ENCODE results near the gene ZWINT.

Gene ZWINT

DNA sequence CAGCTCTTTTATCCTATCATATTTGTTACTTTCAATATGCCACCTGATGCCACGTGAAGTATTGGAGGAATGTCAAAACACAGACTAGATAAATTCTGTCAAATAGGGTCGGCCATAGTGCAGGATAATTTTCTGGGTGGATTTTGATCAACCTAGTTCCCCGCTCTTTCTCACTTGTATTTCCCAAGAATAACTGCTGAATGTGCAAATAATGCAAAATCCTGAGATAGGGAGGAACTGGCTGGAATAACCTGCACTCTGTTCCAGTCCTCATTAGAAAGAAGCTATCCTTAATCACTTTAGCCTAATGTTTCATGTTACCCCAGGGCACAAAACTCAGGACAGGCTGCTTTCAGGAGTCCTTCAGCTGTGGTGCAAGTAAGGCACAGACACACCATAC lies 33.9 kb downstream of the ZWINT start:
- POLR2A ChIA-PET, result no interaction called here
- TF ChIP-seq, protein P1, sequence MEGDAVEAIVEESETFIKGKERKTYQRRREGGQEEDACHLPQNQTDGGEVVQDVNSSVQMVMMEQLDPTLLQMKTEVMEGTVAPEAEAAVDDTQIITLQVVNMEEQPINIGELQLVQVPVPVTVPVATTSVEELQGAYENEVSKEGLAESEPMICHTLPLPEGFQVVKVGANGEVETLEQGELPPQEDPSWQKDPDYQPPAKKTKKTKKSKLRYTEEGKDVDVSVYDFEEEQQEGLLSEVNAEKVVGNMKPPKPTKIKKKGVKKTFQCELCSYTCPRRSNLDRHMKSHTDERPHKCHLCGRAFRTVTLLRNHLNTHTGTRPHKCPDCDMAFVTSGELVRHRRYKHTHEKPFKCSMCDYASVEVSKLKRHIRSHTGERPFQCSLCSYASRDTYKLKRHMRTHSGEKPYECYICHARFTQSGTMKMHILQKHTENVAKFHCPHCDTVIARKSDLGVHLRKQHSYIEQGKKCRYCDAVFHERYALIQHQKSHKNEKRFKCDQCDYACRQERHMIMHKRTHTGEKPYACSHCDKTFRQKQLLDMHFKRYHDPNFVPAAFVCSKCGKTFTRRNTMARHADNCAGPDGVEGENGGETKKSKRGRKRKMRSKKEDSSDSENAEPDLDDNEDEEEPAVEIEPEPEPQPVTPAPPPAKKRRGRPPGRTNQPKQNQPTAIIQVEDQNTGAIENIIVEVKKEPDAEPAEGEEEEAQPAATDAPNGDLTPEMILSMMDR (IDR thresholded peaks at IDR 0.05; ENCODE audit: control extremely low read depth, extremely low read depth, low read depth, missing control alignments), result no peak
- no peak for DNase-seq (ENCODE audit: extremely low spot score)
- CTCF ChIA-PET, result interaction anchor here (2.2 kb wide), 1 partner anchor 10 kb away, joined by 6 read pairs; no protein-coding TSS in a partner anchor

DNA sequence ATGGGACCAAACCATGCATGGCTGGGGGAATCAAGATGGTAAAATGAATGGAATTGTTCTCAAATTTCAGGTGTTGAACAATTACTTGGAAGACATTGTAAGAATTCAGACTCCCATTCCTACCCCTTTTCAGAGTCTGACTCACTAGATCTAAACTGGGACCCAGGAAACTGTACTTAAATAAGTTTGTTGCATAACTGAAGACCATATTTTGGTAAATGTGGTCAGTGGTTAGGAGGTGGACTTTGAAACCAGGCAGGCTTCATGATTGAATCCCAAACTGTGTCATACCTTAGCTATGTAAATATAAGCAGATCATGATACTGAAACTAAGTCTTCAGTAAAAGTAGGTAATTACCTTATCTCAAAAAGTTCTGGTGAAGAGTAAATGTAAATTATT lies 41.7 kb downstream of the ZWINT start:
- ChIA-PET CTCF (no interaction called here), POLR2A (no interaction called here)

DNA sequence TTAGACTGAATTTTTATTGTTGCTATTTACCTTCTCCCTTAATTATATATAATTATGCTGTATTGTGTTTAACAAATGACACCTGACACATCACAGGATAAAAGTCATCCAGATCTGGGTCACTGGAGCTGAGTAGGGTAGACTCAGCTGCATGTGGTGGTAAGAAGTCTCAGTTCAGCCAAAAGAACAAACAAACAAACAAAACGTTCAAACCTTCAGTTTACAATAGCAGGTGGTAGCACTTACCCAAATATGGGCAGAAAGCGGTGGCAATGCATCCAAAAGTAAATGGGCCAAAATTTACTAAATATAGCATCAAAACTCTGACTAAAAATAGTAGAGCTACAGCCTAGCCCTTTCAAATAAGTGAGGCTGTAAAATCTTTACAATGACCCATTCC lies 42.2 kb downstream of the ZWINT start:
- DNase-seq (ENCODE audit: extremely low spot score), result no peak
- ChIA-PET POLR2A (no interaction called here), CTCF (no interaction called here)
- TF ChIP-seq, protein P1 (IDR thresholded peaks at IDR 0.05; ENCODE audit: control extremely low read depth, extremely low read depth, low read depth, missing control alignments), result no peak

More for the DNA sequence above, 41.7 kb downstream of the ZWINT start:
- TF ChIP-seq, protein P1 (IDR thresholded peaks at IDR 0.05; ENCODE audit: control extremely low read depth, extremely low read depth, low read depth, missing control alignments), result no peak
- peak; percentile 5 for DNase-seq (ENCODE audit: extremely low spot score)

DNA sequence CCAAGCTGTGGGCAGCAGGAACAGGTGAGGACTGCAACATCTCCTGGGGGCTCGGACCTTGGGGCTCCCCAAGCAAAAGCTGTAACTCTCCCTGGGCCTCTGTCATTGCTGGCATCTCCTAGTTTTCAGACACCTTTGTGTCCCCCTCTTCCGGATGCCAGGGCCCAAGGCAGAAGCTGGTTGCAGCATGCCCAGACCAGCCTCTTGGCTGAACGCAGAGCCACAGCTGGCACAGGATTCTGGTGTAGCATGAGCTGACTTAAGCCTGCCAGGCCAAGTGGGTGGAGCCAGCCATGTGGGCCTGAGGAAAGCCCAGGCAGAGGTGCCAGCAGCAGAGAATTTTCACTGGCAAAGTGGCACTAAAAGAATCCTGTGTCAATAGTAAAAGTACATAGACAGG lies 43.5 kb downstream of the ZWINT start:
- TF ChIP-seq, protein P1 (IDR thresholded peaks at IDR 0.05; ENCODE audit: control extremely low read depth, extremely low read depth, low read depth, missing control alignments), result no peak
- CTCF ChIA-PET, result interaction anchor here (1.2 kb wide), 1 partner anchor 9 kb away, joined by 6 read pairs; no protein-coding TSS in a partner anchor
- POLR2A ChIA-PET, result interaction anchor here (0.6 kb wide), 1 partner anchor 44 kb away, joined by 3 read pairs; the partner anchor contains the start of gene ZWINT
- DNase-seq (ENCODE audit: extremely low spot score), result no peak

DNA sequence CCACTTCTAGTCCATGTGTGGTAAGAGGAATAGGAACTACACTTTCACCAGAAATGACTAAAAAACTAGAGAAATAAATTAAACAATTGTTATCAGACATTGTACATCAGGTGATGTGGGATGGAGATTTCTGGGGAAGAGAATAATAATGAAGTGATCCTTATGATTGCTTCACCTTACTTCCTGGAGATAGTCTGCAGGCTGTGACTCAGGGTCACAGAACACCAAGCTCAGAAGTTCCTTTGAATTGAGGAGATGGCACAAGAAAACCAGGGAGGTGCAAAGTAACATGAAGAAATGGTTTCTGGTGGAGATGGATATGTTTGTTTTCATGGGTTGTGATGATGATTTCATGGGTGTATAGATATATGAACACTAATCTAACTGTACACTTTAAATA lies 44.5 kb downstream of the ZWINT start:
- TF ChIP-seq, protein P1 (IDR thresholded peaks at IDR 0.05; ENCODE audit: control extremely low read depth, extremely low read depth, low read depth, missing control alignments), result no peak
- ChIA-PET POLR2A (no interaction called here), CTCF (interaction anchor here (0.9 to 1.2 kb wide), 3 partner anchors 10 to 14 kb away, joined by 3 to 6 read pairs (median 3); no protein-coding TSS in a partner anchor)
- DNase-seq (ENCODE audit: extremely low spot score), result no peak
